Adrenal gland (tissue), 12 donors: ENCODE measurements around the gene CYB5D1. TPM values are rescaled to one million over a fixed set of nuclear protein-coding genes. Genes with fewer than 3 reads are reported as not detected.

Experiments
- DNase-seq, 7 donors: peaks; one replicate each; pipeline ENCODE4 v3.0.0-alpha.2; 2019 to 2020
- H3K27ac ChIP-seq, 5 donors: fragments of 200-600 bp; sonication (generic) in 4 of 5; 1 replicate in 3 of 5; 2 replicates in 2 of 5; pipeline versions ENCODE4 v1.5.1 to v1.8.0; 2016 to 2020; ENCODE audit warnings: mild to moderate bottlenecking in 1 of 5
- H3K27me3 ChIP-seq: fragments of 200-600 bp; 2 replicates; pipeline ENCODE4 v1.8.0; 2021
- H3K36me3 ChIP-seq, 2 donors: fragments of 200-600 bp; replicated peaks in 1 of 2; 1 replicate in 1 of 2; 2 replicates in 1 of 2; pipeline versions ENCODE4 v1.5.1 to v1.8.0; 2018 to 2022
- H3K4me1 ChIP-seq, 2 donors: fragments of 200-600 bp; replicated peaks in 1 of 2; 1 replicate in 1 of 2; 2 replicates in 1 of 2; pipeline versions ENCODE4 v1.5.1 to v1.8.0; 2018 to 2021
- H3K4me3 ChIP-seq, 4 donors: fragments of 200-600 bp; sonication (generic) in 3 of 4; one replicate each; pipeline ENCODE4 v1.5.1; 2016 to 2018
- H3K9me3 ChIP-seq, 3 donors: fragments of 200-600 bp; sonication (generic) in 1 of 3; replicated peaks in 1 of 3; 1 replicate in 2 of 3; 2 replicates in 1 of 3; pipeline versions ENCODE4 v1.5.1 to v1.8.0; 2016 to 2021
- CTCF ChIP-seq, 6 experiments: fragments of 450-650 bp in 4 of 6; fragments of 200-600 bp in 2 of 6; sonication (generic) in 1 of 6; IDR thresholded peaks; 1 replicate in 5 of 6; 2 replicates in 1 of 6; pipeline versions ENCODE4 v1.5.1 to v1.8.0; 2016 to 2021; ENCODE audit warnings: antibody characterized with exemption in 6 of 6, mild to moderate bottlenecking in 2 of 6, moderate library complexity in 1 of 6
- POLR2A ChIP-seq, 2 donors: fragments of 450-650 bp; IDR thresholded peaks; one replicate each; pipeline ENCODE4 v1.6.1; 2017; ENCODE audit warnings: antibody characterized with exemption in 2 of 2, mild to moderate bottlenecking in 2 of 2, moderate library complexity in 1 of 2
- WGBS, 4 donors: extraction: QIAGEN DNeasy Blood & Tissue Kit in 2 of 4; methylation state at CpG; one replicate each; pipeline versions ENCODE4 v1.1.5 to v1.1.7; 2013 to 2017; 5-methylcytosine and 5-hydroxymethylcytosine counted together
- intact Hi-C, 2 donors: fragments of 100-400 bp; cut with DNase I; formaldehyde crosslinking; loops; one replicate each; pipeline versions ENCODE4 v1.14.1 to v1.15.0; 2022 to 2023
- polyA plus RNA-seq, 3 donors: library from polyadenylated mRNA; stranded (reverse); fragments of 200-250 nt in 2 of 3; fragments of 350-450 nt in 1 of 3; fragmentation: Illumina TruSeq in 1 of 3; extraction: RNeasy Lipid Tissue Mini Kit (QIAGEN cat#74804) in 1 of 3; gene quantifications; one replicate each; pipeline ENCODE4 v1.2.3, GENCODE V29; 2013 to 2014
- total RNA-seq, 9 donors: library from RNA; depleted of rRNA in 4 of 9; stranded (reverse); fragments of >200 nt in 4 of 9; fragments of 120-200 nt in 1 of 9; fragmentation: NEBNext Ultra II Directional in 1 of 9; extraction: Animal tissue kit (Norgen Biotek cat#: 25700) in 1 of 9; gene quantifications; one replicate each; pipeline versions ENCODE4 v1.1.0 to v1.2.4, GENCODE V29; 2013 to 2023
- donor health status: healthy with polysubstance abuse.
- donor health status: Bipolar disorder and iron deficiency.
- donor health status: DM: yes; HTN: yes; CAD: no.
- donor health status: DM: no; HTN: no; CAD: no.
- donor health status: DM: no; HTN: no; CAD: no.
- donor health status: DM: yes; HTN: yes; CAD: no.

CYB5D1 gene
- total and polyA plus RNA-seq, 12 donors: 6.5 to 36.8 (median 16.8) TPM

GRCh38 chr17:7883781-7884386 is 26.1 kb downstream of the CYB5D1 start:
- WGBS, 4 donors: 0 to 5% (median 2%) methylated on average over 3 of the region's 3 CpGs
- intact Hi-C loops: no loop called here

GRCh38 chr17:7884581-7885366 is 27.0 kb downstream of the CYB5D1 start:
- peak in 3 of 7 donors; percentile 10 to 41 (median 27) for DNase-seq

More at GRCh38 chr17:7883781-7884386, 26.1 kb downstream of the CYB5D1 start:
- peak overlapping the region in 1 of 4 donors; percentile 97 for H3K4me3 ChIP-seq
- peak overlapping the region in 2 of 5 donors; percentile 60 to 63 for H3K27ac ChIP-seq
- TF ChIP-seq POLR2A (IDR thresholded peaks at IDR 0.05) (no peak), CTCF (IDR thresholded peaks at IDR 0.05) (no peak)
- peaks cover 30 to 54% of the 10 kb centered on the region in 2 donors for H3K4me1 ChIP-seq
- no peaks in the 10 kb centered on the region for H3K9me3 ChIP-seq
- no peak for DNase-seq
- H3K27me3 ChIP-seq: no peaks in the 10 kb centered on the region
- peaks cover 0 to 16% of the 10 kb centered on the region in 2 donors for H3K36me3 ChIP-seq

GRCh38 chr17:7885367-7886226 is 27.8 kb downstream of the CYB5D1 start:
- H3K4me1 ChIP-seq: peaks cover 38 to 61% of the 10 kb centered on the region in 2 donors
- DNase-seq: peak; percentile 47 to 77 (median 59)
- H3K27ac ChIP-seq: peak overlapping the region; percentile 35 to 93 (median 90)
- 0 to 2% (median 1%) methylated on average over 3 to 53 of the region's 64 CpGs for WGBS, 4 donors
- H3K36me3 ChIP-seq: peaks cover 0 to 9% of the 10 kb centered on the region in 2 donors
- TF ChIP-seq CTCF (IDR thresholded peaks at IDR 0.05): no peak
- TF ChIP-seq POLR2A (IDR thresholded peaks at IDR 0.05): peak in 1 of 2 donors; percentile 33
- H3K9me3 ChIP-seq: no peaks in the 10 kb centered on the region
- peak overlapping the region; percentile 13 to 97 (median 56) for H3K4me3 ChIP-seq
- intact Hi-C loops: no loop called here
- H3K27me3 ChIP-seq: no peaks in the 10 kb centered on the region

More at GRCh38 chr17:7884581-7885366, 27.0 kb downstream of the CYB5D1 start:
- Histone ChIP-seq H3K4me3 (peak overlapping the region in 2 of 4 donors; percentile 89 to 97), H3K36me3 (peaks cover 0 to 10% of the 10 kb centered on the region in 2 donors), H3K9me3 (no peaks in the 10 kb centered on the region), H3K4me1 (peaks cover 38 to 63% of the 10 kb centered on the region in 2 donors), H3K27ac (peak overlapping the region in 4 of 5 donors; percentile 89 to 93 (median 90)), H3K27me3 (no peaks in the 10 kb centered on the region)
- intact Hi-C loops: no loop called here
- TF ChIP-seq POLR2A (IDR thresholded peaks at IDR 0.05) (no peak), CTCF (IDR thresholded peaks at IDR 0.05) (no peak)
- 0 to 5% (median 3%) methylated on average over 22 to 91 of the region's 100 CpGs for WGBS, 4 donors
